Epithelial cell of proximal tubule (primary cell): ENCODE results near the gene PRODH. TPM values are rescaled to one million over a fixed set of nuclear protein-coding genes. Genes with fewer than 3 reads are reported as not detected.

Source experiments
- DNase-seq: peaks from one replicate; pipeline ENCODE4 v3.0.0-alpha.2; 2011; ENCODE audit warnings: low read depth
- H3K4me3 ChIP-seq: 2 replicates; pipeline ENCODE4 v1.5.1; 2011; ENCODE audit warnings: low read depth, mild to moderate bottlenecking, low read length
- total RNA-seq: library from RNA; depleted of rRNA; stranded (reverse); fragments of >200 nt; gene quantifications from 2 replicates; pipeline ENCODE4 v1.2.3, GENCODE V29; 2015
- TF ChIP-seq, protein P1 (sequence below): conservative IDR thresholded peaks from 2 replicates; pipeline ENCODE4 v1.5.1; 2012; ENCODE audit warnings: low read depth, mild to moderate bottlenecking, low read length

PRODH gene
- 1.2 and 2.1 TPM in 2 replicates for total RNA-seq

GRCh38 chr22:18935889-18936529, at the start of gene PRODH:
Gene PRODH (minus strand): TSS chr22:18936293. CDS start chr22:18936287, 6 bp downstream.
- DNase-seq: no peak
- H3K4me3 ChIP-seq: no peak within 1 kb of the TSS
- TF ChIP-seq, protein P1, sequence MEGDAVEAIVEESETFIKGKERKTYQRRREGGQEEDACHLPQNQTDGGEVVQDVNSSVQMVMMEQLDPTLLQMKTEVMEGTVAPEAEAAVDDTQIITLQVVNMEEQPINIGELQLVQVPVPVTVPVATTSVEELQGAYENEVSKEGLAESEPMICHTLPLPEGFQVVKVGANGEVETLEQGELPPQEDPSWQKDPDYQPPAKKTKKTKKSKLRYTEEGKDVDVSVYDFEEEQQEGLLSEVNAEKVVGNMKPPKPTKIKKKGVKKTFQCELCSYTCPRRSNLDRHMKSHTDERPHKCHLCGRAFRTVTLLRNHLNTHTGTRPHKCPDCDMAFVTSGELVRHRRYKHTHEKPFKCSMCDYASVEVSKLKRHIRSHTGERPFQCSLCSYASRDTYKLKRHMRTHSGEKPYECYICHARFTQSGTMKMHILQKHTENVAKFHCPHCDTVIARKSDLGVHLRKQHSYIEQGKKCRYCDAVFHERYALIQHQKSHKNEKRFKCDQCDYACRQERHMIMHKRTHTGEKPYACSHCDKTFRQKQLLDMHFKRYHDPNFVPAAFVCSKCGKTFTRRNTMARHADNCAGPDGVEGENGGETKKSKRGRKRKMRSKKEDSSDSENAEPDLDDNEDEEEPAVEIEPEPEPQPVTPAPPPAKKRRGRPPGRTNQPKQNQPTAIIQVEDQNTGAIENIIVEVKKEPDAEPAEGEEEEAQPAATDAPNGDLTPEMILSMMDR: no peak

GRCh38 chr22:18985780-18986179, 49.7 kb upstream of the PRODH start:
- no peak for DNase-seq
- H3K4me3 ChIP-seq: no peak overlapping the region
- TF ChIP-seq, protein P1: no peak

DNA sequence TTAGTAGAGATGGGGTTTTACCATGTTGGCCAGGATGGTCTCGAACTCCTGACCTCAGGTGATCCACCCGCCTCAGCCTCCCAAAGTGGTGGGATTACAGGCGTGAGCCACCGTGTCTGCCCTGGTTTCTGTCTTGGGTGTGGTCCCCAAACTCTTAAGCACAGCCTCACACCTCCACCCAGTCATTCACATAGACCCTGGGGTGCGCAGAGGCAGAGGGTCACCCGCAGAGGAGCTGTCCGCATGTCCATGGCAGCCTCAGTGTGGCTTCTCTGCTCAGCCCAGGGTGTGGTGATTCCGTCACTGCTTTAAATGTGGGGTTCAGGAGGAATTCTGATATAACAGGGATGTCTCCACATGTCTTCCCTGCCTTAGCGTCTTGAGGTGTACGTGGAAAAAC, 48.5 kb upstream of the PRODH start:
- no peak overlapping the region for H3K4me3 ChIP-seq
- TF ChIP-seq, protein P1: no peak
- DNase-seq: no peak

GRCh38 chr22:18983120-18983651, 47.1 kb upstream of the PRODH start:
- TF ChIP-seq, protein P1: no peak
- H3K4me3 ChIP-seq: no peak overlapping the region
- no peak for DNase-seq

GRCh38 chr22:18980829-18981228, 44.7 kb upstream of the PRODH start:
- no peak for DNase-seq
- TF ChIP-seq, protein P1: no peak
- no peak overlapping the region for H3K4me3 ChIP-seq

DNA sequence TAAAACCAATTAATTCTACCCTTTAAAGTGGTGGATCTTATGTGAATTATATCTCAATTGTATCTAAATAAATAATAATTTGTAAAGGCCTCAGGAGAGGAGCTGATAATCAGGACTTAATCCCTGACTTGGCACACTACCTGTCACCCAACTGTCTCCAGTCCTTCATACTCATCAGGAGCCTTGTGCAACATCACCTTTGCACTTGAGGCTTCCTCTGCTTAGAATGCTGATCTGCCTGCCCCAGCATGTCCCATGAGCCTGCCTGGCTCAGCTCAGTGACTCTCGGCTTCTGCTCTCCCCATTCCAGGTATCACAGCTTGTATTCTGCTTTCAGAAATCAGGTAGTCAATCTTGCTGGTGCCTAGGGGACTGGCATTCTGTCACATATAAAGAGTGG, 43.9 kb upstream of the PRODH start:
- no peak overlapping the region for H3K4me3 ChIP-seq
- TF ChIP-seq, protein P1: no peak
- DNase-seq: no peak

- DNase-seq: no peak
- TF ChIP-seq, protein P1: no peak
- H3K4me3 ChIP-seq: no peak overlapping the region
Measured at GRCh38 chr22:18978506-18978905, 42.4 kb upstream of the PRODH start.
